HS-5 (cell line): Measurements from ENCODE around the gene CCL23.
"Not testable (repeated sequence)": the region's sequence is repeated elsewhere in the genome, so short reads cannot be mapped to it uniquely, and the experiment has no call there.

Experiments
- DNase-seq: peaks from one replicate; pipeline ENCODE4 v3.0.0-alpha.2; 2012; ENCODE audit warnings: low read depth

Gene CCL23

GRCh38 chr17:36017799-36018198 is at the start of gene CCL23:
CCL23 (minus strand) TSS chr17:36017972; CDS start chr17:36017897, 75 bp downstream.
- no peak for DNase-seq

GRCh38 chr17:36066365-36066985 is 48.7 kb upstream of the CCL23 start:
- no peak for DNase-seq

- no peak for DNase-seq
Observed at GRCh38 chr17:36063786-36064541, 46.2 kb upstream of the CCL23 start, which contains the start of gene CCL18. CCL18 (plus strand) TSS chr17:36064272; CDS start chr17:36064343, 71 bp downstream.

- DNase-seq, result no peak
Observed at GRCh38 chr17:36060816-36061215, 43.0 kb upstream of the CCL23 start.

GRCh38 chr17:36059406-36059805 is 41.6 kb upstream of the CCL23 start:
- DNase-seq, result no peak

- DNase-seq, result no peak
Observed at GRCh38 chr17:36057911-36058310, 40.1 kb upstream of the CCL23 start.

GRCh38 chr17:36055921-36056520 is 38.2 kb upstream of the CCL23 start:
- no peak for DNase-seq

GRCh38 chr17:36055171-36055570 is 37.4 kb upstream of the CCL23 start:
- no peak for DNase-seq

- no peak for DNase-seq
Observed at GRCh38 chr17:36049643-36050042, 31.9 kb upstream of the CCL23 start.

GRCh38 chr17:36048066-36048465 is 30.3 kb upstream of the CCL23 start:
- DNase-seq, result no peak

GRCh38 chr17:36036235-36036634 is 18.5 kb upstream of the CCL23 start:
- DNase-seq, result no peak

GRCh38 chr17:36034127-36034526 is 16.4 kb upstream of the CCL23 start:
- DNase-seq, result no peak

GRCh38 chr17:36030956-36031355 is 13.2 kb upstream of the CCL23 start:
- no peak for DNase-seq

GRCh38 chr17:36027761-36028160 is 10.0 kb upstream of the CCL23 start:
- DNase-seq, result no peak

- no peak for DNase-seq
Observed at GRCh38 chr17:36024106-36024869, 6.5 kb upstream of the CCL23 start.

- DNase-seq, result no peak
Observed at GRCh38 chr17:36019423-36019822, 1.7 kb upstream of the CCL23 start.

GRCh38 chr17:36016555-36016954 is 1.2 kb downstream of the CCL23 start:
- no peak for DNase-seq

GRCh38 chr17:36015895-36016294 is 1.9 kb downstream of the CCL23 start:
- not testable (repeated sequence) for DNase-seq

GRCh38 chr17:36014946-36015345 is 2.8 kb downstream of the CCL23 start:
- DNase-seq, result no peak

GRCh38 chr17:36011201-36011600 is 6.6 kb downstream of the CCL23 start:
- DNase-seq, result no peak

GRCh38 chr17:36008998-36009665 is 8.6 kb downstream of the CCL23 start:
- no peak for DNase-seq

- DNase-seq, result no peak
Observed at GRCh38 chr17:36004594-36005108, 13.1 kb downstream of the CCL23 start.
